ENCODE results near the gene RERE. TPM values are rescaled to one million over a fixed set of nuclear protein-coding genes. Genes with fewer than 3 reads are reported as not detected.
A peak's percentile ranks its signal among the peaks of the same experiment; 100 is the strongest.

The RERE gene
- total and polyA plus RNA-seq, 2 donors (not counting 3 experiments of a cell fraction or from before 2014, with no cell fraction given): 14.1 to 113 TPM

- Histone ChIP-seq H3K9ac (replicated peaks; ENCODE audit: extremely low read depth, insufficient read depth, low read length) (no peak overlapping the region), H3K4me2 (ENCODE audit: insufficient read depth, low read length) (no peak overlapping the region), H3K27me3 (ENCODE audit: control insufficient read depth in 2 of 2, insufficient read depth in 2 of 2, low read length in 2 of 2) (no peaks in the 10 kb centered on the region), H3K27ac (ENCODE audit: insufficient read depth, low read depth, low read length) (no peak overlapping the region), H3K4me3 (replicated peaks in 1 of 3; ENCODE audit: insufficient read depth in 1 of 3, low read depth in 1 of 3, low read length in 3 of 3) (no peak overlapping the region), H3K79me2 (ENCODE audit: control insufficient read depth, insufficient read depth, low read length) (no peaks in the 10 kb centered on the region), H3K36me3 (ENCODE audit: control insufficient read depth in 2 of 2, extremely low read depth in 1 of 2, insufficient read depth in 2 of 2, low read length in 2 of 2) (no peaks in the 10 kb centered on the region), H4K20me1 (replicated peaks; ENCODE audit: control insufficient read depth, extremely low read depth, insufficient read depth, low read length) (no peaks in the 10 kb centered on the region), H2AFZ (ENCODE audit: low read depth, low read length) (no peak overlapping the region), H3K9me3 (replicated peaks; ENCODE audit: control insufficient read depth, insufficient read depth, low read length) (no peaks in the 10 kb centered on the region), H3K9me1 (replicated peaks; ENCODE audit: control insufficient read depth, extremely low read depth, insufficient read depth, low read length) (no peaks in the 10 kb centered on the region), H3K4me1 (ENCODE audit: control insufficient read depth, extremely low read depth, insufficient read depth, low read length) (no peaks in the 10 kb centered on the region)
- dilution Hi-C loops (cut with MboI; ENCODE audit: extremely low pct_ligation_motif_present, low sequenced_read_pairs) (no loop called here), intact Hi-C loops (cut with micrococcal nuclease) (no loop called here)
- ChIA-PET POLR2A (no interaction called here), CTCF (interaction anchor here (0.7 to 9.0 kb wide), 7 partner anchors 8 to 162 kb away, joined by 3 to 140 read pairs (median 3); no protein-coding TSS in a partner anchor)
- TF ChIP-seq MYC (IDR thresholded peaks at IDR 0.05; ENCODE audit: low read depth, low read length) (no peak), JUN (IDR thresholded peaks at IDR 0.05; ENCODE audit: borderline replicate concordance, insufficient read depth, insufficient read length, low read depth) (no peak), MAX (IDR thresholded peaks at IDR 0.05; ENCODE audit: insufficient read depth, insufficient read length) (no peak)
- DNase-seq (ENCODE audit: low read depth, low spot score) (peak; percentile 11), FAIRE-seq (no peak)
- no TSS peak for BruUV-seq (replicated peaks)
Observed at GRCh38 chr1:8723010-8723409, 94.4 kb downstream of the RERE start.

- Histone ChIP-seq H4K20me1 (replicated peaks; ENCODE audit: control insufficient read depth, extremely low read depth, insufficient read depth, low read length) (no peaks in the 10 kb centered on the region), H3K79me2 (ENCODE audit: control insufficient read depth, insufficient read depth, low read length) (peaks cover 2% of the 10 kb centered on the region), H3K27me3 (ENCODE audit: control insufficient read depth in 2 of 2, insufficient read depth in 2 of 2, low read length in 2 of 2) (no peaks in the 10 kb centered on the region), H3K9me1 (replicated peaks; ENCODE audit: control insufficient read depth, extremely low read depth, insufficient read depth, low read length) (no peaks in the 10 kb centered on the region), H3K4me3 (replicated peaks in 1 of 3; ENCODE audit: insufficient read depth in 1 of 3, low read depth in 1 of 3, low read length in 3 of 3) (no peak overlapping the region), H3K36me3 (ENCODE audit: control insufficient read depth in 2 of 2, extremely low read depth in 1 of 2, insufficient read depth in 2 of 2, low read length in 2 of 2) (no peaks in the 10 kb centered on the region), H3K9ac (replicated peaks; ENCODE audit: extremely low read depth, insufficient read depth, low read length) (no peak overlapping the region), H3K9me3 (replicated peaks; ENCODE audit: control insufficient read depth, insufficient read depth, low read length) (no peaks in the 10 kb centered on the region), H3K27ac (ENCODE audit: insufficient read depth, low read depth, low read length) (no peak overlapping the region), H3K4me2 (ENCODE audit: insufficient read depth, low read length) (no peak overlapping the region), H3K4me1 (ENCODE audit: control insufficient read depth, extremely low read depth, insufficient read depth, low read length) (no peaks in the 10 kb centered on the region), H2AFZ (ENCODE audit: low read depth, low read length) (no peak overlapping the region)
- no TSS peak for BruUV-seq (replicated peaks)
- ChIA-PET POLR2A (no interaction called here), CTCF (interaction anchor here (0.7 to 2.1 kb wide), 4 partner anchors 9 to 127 kb away, joined by 3 to 4 read pairs (median 3); no protein-coding TSS in a partner anchor)
- intact Hi-C loops (cut with micrococcal nuclease): no loop called here
- no peak for TF ChIP-seq POLR2A (IDR thresholded peaks at IDR 0.05; ENCODE audit: low read depth, low read length)
- no peak for TF ChIP-seq MAX (IDR thresholded peaks at IDR 0.05; ENCODE audit: insufficient read depth, insufficient read length)
- TF ChIP-seq EZH2 (IDR thresholded peaks at IDR 0.05; ENCODE audit: borderline replicate concordance, low read depth, low read length, severe bottlenecking): no peak
- TF ChIP-seq JUN (IDR thresholded peaks at IDR 0.05; ENCODE audit: borderline replicate concordance, insufficient read depth, insufficient read length, low read depth): no peak
- TF ChIP-seq POLR2AphosphoS5 (IDR thresholded peaks at IDR 0.05; ENCODE audit: insufficient read depth, low read depth, low read length): no peak
- no peak for TF ChIP-seq CTCF (IDR thresholded peaks at IDR 0.05; ENCODE audit: extremely low read depth in 1 of 2, insufficient read depth in 1 of 2, low read depth in 1 of 2, low read length in 2 of 2)
- no peak for FAIRE-seq
- DNase-seq (ENCODE audit: low read depth, low spot score): no peak
- dilution Hi-C loops (cut with MboI; ENCODE audit: extremely low pct_ligation_motif_present, low sequenced_read_pairs): no loop called here
Observed at GRCh38 chr1:8722366-8722765, 95.1 kb downstream of the RERE start.
